ENCODE data around the gene CAPN11.
"Not testable (repeated sequence)": the region's sequence is repeated elsewhere in the genome, so short reads cannot be mapped to it uniquely, and the experiment has no call there.

CAPN11 gene

GRCh38 chr6:44194326-44194725, 35.7 kb downstream of the CAPN11 start:
- H3K27ac ChIP-seq: no peak overlapping the region
- no peak for TF ChIP-seq CTCF (conservative IDR thresholded peaks at IDR 0.05)

GRCh38 chr6:44196351-44196750, 37.7 kb downstream of the CAPN11 start:
- H3K27ac ChIP-seq: not testable (repeated sequence)

DNA sequence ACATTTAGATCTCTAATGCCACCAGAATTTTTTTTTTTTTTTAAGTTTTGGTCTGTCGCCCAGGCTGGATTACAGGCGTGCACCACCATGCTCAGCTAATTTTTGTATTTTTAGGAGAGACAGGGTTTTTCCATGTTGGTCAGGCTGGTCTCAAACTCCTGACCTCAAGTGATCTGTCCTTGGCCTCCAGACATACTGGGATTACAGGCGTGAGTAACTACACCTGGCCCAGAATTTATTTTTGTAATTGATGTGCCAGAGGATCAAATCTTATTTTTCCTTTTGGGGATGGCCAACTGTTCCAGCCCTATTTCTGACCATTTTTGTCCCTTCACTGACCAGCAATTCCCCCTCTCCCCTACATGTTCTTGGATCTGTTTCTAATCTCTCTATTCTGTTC, 40.1 kb downstream of the CAPN11 start:
- no peak overlapping the region for H3K27ac ChIP-seq
- no peak for TF ChIP-seq CTCF (conservative IDR thresholded peaks at IDR 0.05)

DNA sequence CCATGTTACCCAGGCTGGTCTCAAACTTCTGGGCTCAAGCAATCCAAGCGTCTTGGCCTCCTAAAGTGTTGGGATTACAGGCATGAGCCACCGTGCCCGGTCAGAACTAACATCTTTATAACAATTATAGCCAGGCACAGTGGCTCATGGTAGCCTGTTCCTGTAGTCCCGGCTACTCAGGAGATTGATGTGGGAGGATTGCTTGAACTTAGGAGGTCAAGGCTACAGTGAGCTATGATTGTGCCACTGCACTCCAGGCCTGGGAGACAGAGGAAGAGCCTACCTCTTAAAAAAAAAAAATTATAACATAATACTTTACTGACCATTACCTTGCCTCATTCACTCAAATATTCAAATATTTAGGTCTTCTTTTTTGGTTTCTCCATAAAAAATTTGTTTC, 41.3 kb downstream of the CAPN11 start:
- no peak overlapping the region for H3K27ac ChIP-seq
- no peak for TF ChIP-seq CTCF (conservative IDR thresholded peaks at IDR 0.05)

DNA sequence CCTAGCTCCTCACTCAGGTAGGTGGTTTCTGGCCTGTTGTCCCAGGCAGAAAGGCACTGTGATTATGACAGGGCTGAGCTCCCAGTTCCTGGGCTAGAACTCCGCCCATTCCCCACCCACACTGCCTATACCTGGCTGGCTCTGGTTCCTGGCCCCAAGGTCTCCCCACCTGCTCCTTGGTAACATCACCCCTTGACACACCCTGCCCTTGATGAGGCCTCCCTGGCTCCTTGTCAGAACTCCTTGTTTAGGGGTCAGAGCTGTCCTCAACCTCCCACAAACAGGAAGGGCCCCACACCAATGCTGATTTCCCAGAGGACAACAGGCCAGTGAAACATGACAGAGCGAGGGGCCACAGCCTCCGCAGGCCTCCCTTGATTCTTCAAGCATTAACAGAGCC, 42.6 kb downstream of the CAPN11 start:
- TF ChIP-seq CTCF (conservative IDR thresholded peaks at IDR 0.05): no peak
- H3K27ac ChIP-seq: no peak overlapping the region

GRCh38 chr6:44201638-44202303, 43.2 kb downstream of the CAPN11 start:
- TF ChIP-seq CTCF (conservative IDR thresholded peaks at IDR 0.05): no peak
- no peak overlapping the region for H3K27ac ChIP-seq

- no peak for TF ChIP-seq CTCF (conservative IDR thresholded peaks at IDR 0.05)
- no peak overlapping the region for H3K27ac ChIP-seq
Measured at GRCh38 chr6:44202332-44202971, 43.8 kb downstream of the CAPN11 start.

Data from VCaP (cell line).